COLO668 (cell line): ENCODE measurements around the gene PUM1.
"Not testable (repeated sequence)": the region's sequence is repeated elsewhere in the genome, so short reads cannot be mapped to it uniquely, and the experiment has no call there.

Experiments used
- DNase-seq: peaks from one replicate; lab custom pipeline; 2025; ENCODE audit not compliant: unreplicated experiment; lab: John Stamatoyannopoulos, UW

The PUM1 gene

GRCh38 chr1:30997463-30998057 lies 68.0 kb downstream of the PUM1 start:
- no peak for DNase-seq

GRCh38 chr1:30995990-30996612 lies 69.4 kb downstream of the PUM1 start:
- no peak for DNase-seq

- DNase-seq, result no peak
These were observed 73.5 kb downstream of the PUM1 start for GRCh38 chr1:30991862-30992606.

- DNase-seq, result no peak
These were observed 74.9 kb downstream of the PUM1 start for GRCh38 chr1:30990591-30990990.

GRCh38 chr1:30988045-30988444 lies 77.5 kb downstream of the PUM1 start:
- no peak for DNase-seq

GRCh38 chr1:30986755-30987154 lies 78.8 kb downstream of the PUM1 start:
- DNase-seq, result no peak

GRCh38 chr1:30984991-30985503 lies 80.5 kb downstream of the PUM1 start:
- no peak for DNase-seq

GRCh38 chr1:30984165-30984889 lies 81.2 kb downstream of the PUM1 start:
- DNase-seq, result no peak

GRCh38 chr1:30982937-30983336 lies 82.6 kb downstream of the PUM1 start:
- DNase-seq, result no peak

GRCh38 chr1:30982431-30982830 lies 83.1 kb downstream of the PUM1 start:
- DNase-seq, result no peak

- no peak for DNase-seq
These were observed 84.3 kb downstream of the PUM1 start for GRCh38 chr1:30981172-30981571.

GRCh38 chr1:30977511-30977910 lies 88.0 kb downstream of the PUM1 start:
- DNase-seq, result no peak

- no peak for DNase-seq
These were observed 88.4 kb downstream of the PUM1 start for GRCh38 chr1:30977105-30977504.

- no peak for DNase-seq
These were observed 89.4 kb downstream of the PUM1 start for GRCh38 chr1:30976143-30976542.

- no peak for DNase-seq
These were observed 90.3 kb downstream of the PUM1 start for GRCh38 chr1:30975217-30975616.

- DNase-seq, result no peak
These were observed 91.0 kb downstream of the PUM1 start for GRCh38 chr1:30974536-30974935.

- DNase-seq, result not testable (repeated sequence)
These were observed 93.2 kb downstream of the PUM1 start for GRCh38 chr1:30972349-30972748.

- DNase-seq, result no peak
These were observed 94.0 kb downstream of the PUM1 start for GRCh38 chr1:30971496-30971895.

GRCh38 chr1:30969903-30970302 lies 95.6 kb downstream of the PUM1 start:
- no peak for DNase-seq

- peak; percentile 64 for DNase-seq
These were observed 97.1 kb downstream of the PUM1 start for GRCh38 chr1:30968220-30968971.
